OCI-LY3 (cell line): Measurements from ENCODE around the gene NUDT1.

Source experiments
- H2AFZ ChIP-seq: fragments of 200-600, 300-600 bp; shearing (Covaris generic); 2 replicates; pipeline ENCODE4 v1.6.0; 2014; ENCODE audit warnings: antibody characterized with exemption, low read depth, low read length
- H3K27ac ChIP-seq: fragments of 200-600, 300-600 bp; sonication (generic); 2 replicates; pipeline ENCODE4 v1.5.1; 2014; ENCODE audit warnings: mild to moderate bottlenecking, low read length, moderate library complexity, mixed read lengths
- H3K27me3 ChIP-seq: fragments of 200-600, 300-600 bp; sonication (generic); 2 replicates; pipeline ENCODE4 v1.6.1; 2014; ENCODE audit warnings: low read depth, low read length, mixed read lengths
- H3K36me3 ChIP-seq: fragments of 200-600, 300-600 bp; sonication (generic); replicated peaks from 2 replicates; pipeline ENCODE3; 2014; ENCODE audit warnings: low read depth, low read length, mixed read lengths
- H3K4me1 ChIP-seq: fragments of 300-600, 200-600 bp; sonication (generic); 2 replicates; pipeline ENCODE4 v1.6.1; 2014; ENCODE audit warnings: low read length, mixed read lengths
- H3K4me2 ChIP-seq: fragments of 200-600, 300-600 bp; sonication (generic); 2 replicates; pipeline ENCODE4 v1.6.1; 2014; ENCODE audit warnings: low read length, mixed read lengths
- H3K4me3 ChIP-seq: fragments of 300-600, 200-600 bp; sonication (generic); 2 replicates; pipeline ENCODE4 v1.5.1; 2014; ENCODE audit warnings: antibody characterized with exemption, mild to moderate bottlenecking, low read length, moderate library complexity
- H3K79me2 ChIP-seq: fragments of 300-600, 200-600 bp; shearing (Covaris generic); 2 replicates; pipeline ENCODE4 v1.6.1; 2014; ENCODE audit warnings: mild to moderate bottlenecking, low read length, mixed read lengths
- H3K9ac ChIP-seq: fragments of 300-600, 200-600 bp; shearing (Covaris generic); 2 replicates; pipeline ENCODE4 v1.6.0; 2014; ENCODE audit warnings: mild to moderate bottlenecking, low read length, moderate library complexity
- H3K9me3 ChIP-seq: fragments of 200-600, 300-600 bp; shearing (Covaris generic); 2 replicates; pipeline ENCODE4 v1.6.1; 2014; ENCODE audit warnings: low read length, mixed read lengths; ENCODE audit not compliant: insufficient read depth
- H4K20me1 ChIP-seq: fragments of 200-600, 300-600 bp; sonication (generic); 2 replicates; pipeline ENCODE4 v1.6.1; 2016; ENCODE audit warnings: low read length, mixed read lengths; ENCODE audit not compliant: insufficient read depth
- CTCF ChIP-seq: fragments of 200-600, 300-600 bp; sonication (generic); IDR thresholded peaks from 2 replicates; pipeline ENCODE4 v1.5.1; 2014; ENCODE audit warnings: antibody characterized with exemption, low read length, low read depth
- EZH2phosphoT487 ChIP-seq: fragments of 200-600 bp; shearing (Covaris generic); IDR thresholded peaks from 2 replicates; pipeline ENCODE4 v1.6.1; 2018; ENCODE audit warnings: antibody characterized with exemption, mixed run types, low read depth

NUDT1 gene

GRCh38 chr7:2248984-2249694 lies 7.1 kb downstream of the NUDT1 start:
- Histone ChIP-seq H4K20me1 (no peaks in the 10 kb centered on the region), H2AFZ (no peak overlapping the region), H3K79me2 (no peaks in the 10 kb centered on the region), H3K9ac (no peak overlapping the region), H3K27ac (no peak overlapping the region), H3K9me3 (no peaks in the 10 kb centered on the region), H3K36me3 (no peaks in the 10 kb centered on the region), H3K4me1 (no peaks in the 10 kb centered on the region), H3K4me3 (no peak overlapping the region), H3K27me3 (no peaks in the 10 kb centered on the region), H3K4me2 (no peak overlapping the region)
- no peak for TF ChIP-seq EZH2phosphoT487
- TF ChIP-seq CTCF = no peak

GRCh38 chr7:2249744-2250323 lies 7.8 kb downstream of the NUDT1 start:
- no peak for TF ChIP-seq EZH2phosphoT487
- no peak for TF ChIP-seq CTCF
- H3K79me2 ChIP-seq = no peaks in the 10 kb centered on the region
- no peak overlapping the region for H3K4me3 ChIP-seq
- H3K9ac ChIP-seq = no peak overlapping the region
- H3K27me3 ChIP-seq = no peaks in the 10 kb centered on the region
- H3K4me1 ChIP-seq = no peaks in the 10 kb centered on the region
- no peaks in the 10 kb centered on the region for H4K20me1 ChIP-seq
- H3K36me3 ChIP-seq = no peaks in the 10 kb centered on the region
- no peak overlapping the region for H2AFZ ChIP-seq
- H3K9me3 ChIP-seq = no peaks in the 10 kb centered on the region
- H3K4me2 ChIP-seq = no peak overlapping the region
- no peak overlapping the region for H3K27ac ChIP-seq

GRCh38 chr7:2251381-2251780 lies 9.4 kb downstream of the NUDT1 start:
- no peak overlapping the region for H3K27ac ChIP-seq
- H3K4me2 ChIP-seq = no peak overlapping the region
- H3K36me3 ChIP-seq = no peaks in the 10 kb centered on the region
- TF ChIP-seq EZH2phosphoT487 (no peak), CTCF (no peak)
- H3K79me2 ChIP-seq = no peaks in the 10 kb centered on the region
- no peak overlapping the region for H3K4me3 ChIP-seq
- H3K27me3 ChIP-seq = no peaks in the 10 kb centered on the region
- no peaks in the 10 kb centered on the region for H3K4me1 ChIP-seq
- H2AFZ ChIP-seq = no peak overlapping the region
- H4K20me1 ChIP-seq = no peaks in the 10 kb centered on the region
- H3K9me3 ChIP-seq = no peaks in the 10 kb centered on the region
- H3K9ac ChIP-seq = no peak overlapping the region

- no peaks in the 10 kb centered on the region for H4K20me1 ChIP-seq
- H2AFZ ChIP-seq = no peak overlapping the region
- H3K79me2 ChIP-seq = no peaks in the 10 kb centered on the region
- H3K9ac ChIP-seq = no peak overlapping the region
- no peak for TF ChIP-seq EZH2phosphoT487
- no peak for TF ChIP-seq CTCF
- no peaks in the 10 kb centered on the region for H3K9me3 ChIP-seq
- no peak overlapping the region for H3K4me3 ChIP-seq
- H3K4me1 ChIP-seq = no peaks in the 10 kb centered on the region
- H3K27me3 ChIP-seq = no peaks in the 10 kb centered on the region
- no peak overlapping the region for H3K27ac ChIP-seq
- no peaks in the 10 kb centered on the region for H3K36me3 ChIP-seq
- no peak overlapping the region for H3K4me2 ChIP-seq
Observed at GRCh38 chr7:2251841-2252771, 10.1 kb downstream of the NUDT1 start.
